Neural progenitor cell (in vitro differentiated cells): ENCODE data around the gene TRIM66. TPM values are rescaled to one million over a fixed set of nuclear protein-coding genes. Genes with fewer than 3 reads are reported as not detected.

Source experiments
- DNase-seq: peaks from one replicate; pipeline ENCODE4 v3.0.0-alpha.2; 2016; ENCODE audit warnings: low spot score
- H2AFZ ChIP-seq: fragments of 200-600 bp; sonication (generic); replicated peaks from 2 replicates; pipeline ENCODE4 v1.6.1; 2016; ENCODE audit warnings: antibody characterized with exemption
- H3F3A ChIP-seq: fragments of 200-600 bp; sonication (generic); 2 replicates; pipeline ENCODE4 v1.6.1; 2016; ENCODE audit warnings: antibody characterized with exemption, low read depth
- H3K27ac ChIP-seq: fragments of 200-600 bp; sonication (generic); 2 replicates; pipeline ENCODE4 v1.5.1; 2016; ENCODE audit warnings: mild to moderate bottlenecking
- H3K27me3 ChIP-seq: fragments of 200-600 bp; sonication (generic); 2 replicates; pipeline ENCODE4 v1.6.1; 2016; ENCODE audit warnings: mild to moderate bottlenecking, moderate library complexity
- H3K36me3 ChIP-seq: fragments of 200-600 bp; sonication (generic); 2 replicates; pipeline ENCODE4 v1.5.1; 2016
- H3K4me1 ChIP-seq: fragments of 200-600 bp; sonication (generic); 2 replicates; pipeline ENCODE4 v1.6.1; 2016; ENCODE audit warnings: mixed run types
- H3K4me2 ChIP-seq: fragments of 200-600 bp; sonication (generic); 2 replicates; pipeline ENCODE4 v1.6.1; 2016
- H3K4me3 ChIP-seq: fragments of 200-600 bp; sonication (generic); 2 replicates; pipeline ENCODE4 v1.5.1; 2016
- H3K79me2 ChIP-seq: fragments of 200-600 bp; sonication (generic); 2 replicates; pipeline ENCODE4 v1.6.1; 2016; ENCODE audit warnings: low read depth
- H3K9ac ChIP-seq: fragments of 200-600 bp; sonication (generic); 2 replicates; pipeline ENCODE4 v1.6.1; 2016
- H3K9me3 ChIP-seq: fragments of 200-600 bp; sonication (generic); 2 replicates; pipeline ENCODE4 v1.5.1; 2016; ENCODE audit warnings: low read depth
- H4K20me1 ChIP-seq: fragments of 200-600 bp; sonication (generic); 2 replicates; pipeline ENCODE4 v1.6.1; 2016; ENCODE audit warnings: low read depth
- H3K27ac Mint-ChIP-seq: 3 replicates; pipeline ENCODE4 v1.8.0; 2021; ENCODE audit warnings: mixed read lengths
- H3K27me3 Mint-ChIP-seq: 2 replicates; pipeline ENCODE4 v1.8.0; 2022; ENCODE audit warnings: low read depth, mild to moderate bottlenecking, inconsistent platforms, moderate library complexity, mixed read lengths; ENCODE audit not compliant: insufficient read depth
- H3K36me3 Mint-ChIP-seq: 3 replicates; pipeline ENCODE4 v1.8.0; 2021; ENCODE audit warnings: mixed read lengths
- H3K4me1 Mint-ChIP-seq: 3 replicates; pipeline ENCODE4 v1.8.0; 2021; ENCODE audit warnings: mixed read lengths
- H3K4me3 Mint-ChIP-seq: 3 replicates; pipeline ENCODE4 v1.8.0; 2021; ENCODE audit warnings: mild to moderate bottlenecking, moderate library complexity, mixed read lengths
- H3K9me3 Mint-ChIP-seq: 3 replicates; pipeline ENCODE4 v1.8.0; 2020; ENCODE audit warnings: mixed read lengths
- CTCF ChIP-seq: fragments of 200-600 bp; sonication (generic); IDR thresholded peaks from 2 replicates; pipeline ENCODE4 v1.5.1; 2017; ENCODE audit warnings: antibody characterized with exemption, mild to moderate bottlenecking
- EZH2 ChIP-seq: fragments of 200-600 bp; sonication (generic); IDR thresholded peaks from 2 replicates; pipeline ENCODE4 v1.6.1; 2017; ENCODE audit warnings: antibody characterized with exemption, mild to moderate bottlenecking, moderate library complexity
- EZH2phosphoT487 ChIP-seq: fragments of 200-600 bp; sonication (generic); IDR thresholded peaks from 2 replicates; pipeline ENCODE4 v1.6.1; 2017; ENCODE audit warnings: antibody characterized with exemption
- total RNA-seq: library from RNA; depleted of rRNA; stranded (reverse); fragments of >200 nt; gene quantifications from 2 replicates; pipeline ENCODE4 v1.2.3, GENCODE V29; 2015; ENCODE audit warnings: low replicate concordance

Gene TRIM66
- total RNA-seq, 1 donor from 2014 or later: 0.95 TPM

DNA sequence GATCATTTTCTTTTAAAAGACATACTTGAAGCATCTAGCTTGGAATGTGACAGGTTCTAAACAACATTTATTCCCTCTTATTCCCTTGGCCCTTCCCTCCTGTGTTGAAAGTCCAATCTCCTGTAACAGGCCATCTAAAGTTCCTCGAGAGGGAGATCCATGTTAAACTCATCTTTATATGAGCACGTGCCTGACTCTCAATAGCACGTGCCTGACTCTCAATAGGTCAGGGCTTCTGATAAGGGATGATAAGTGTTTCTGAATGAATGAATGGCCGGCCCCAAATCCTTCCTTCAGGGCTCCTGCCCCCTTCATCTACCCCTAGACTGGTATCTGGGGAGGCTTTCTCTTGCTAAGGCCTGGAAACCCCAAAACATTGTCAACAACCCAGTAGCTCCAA, 27.3 kb upstream of the TRIM66 start:
- Histone ChIP-seq H3K4me1 (no peaks in the 10 kb centered on the region), H4K20me1 (no peaks in the 10 kb centered on the region), H3K9me3 (no peaks in the 10 kb centered on the region), H3K4me3 (no peak overlapping the region), H3K27me3 (no peaks in the 10 kb centered on the region), H3K79me2 (no peaks in the 10 kb centered on the region), H3K36me3 (no peaks in the 10 kb centered on the region), H2AFZ (no peak overlapping the region), H3K4me2 (no peak overlapping the region), H3F3A (peaks cover 4% of the 10 kb centered on the region), H3K9ac (no peak overlapping the region), H3K27ac (peak overlapping the region; percentile 56)
- no peak for TF ChIP-seq EZH2
- TF ChIP-seq EZH2phosphoT487: no peak
- no peak for TF ChIP-seq CTCF
- no peaks in the 10 kb centered on the region for H3K9me3 Mint-ChIP-seq
- no peak for DNase-seq
- peaks cover 6% of the 10 kb centered on the region for H3K27me3 Mint-ChIP-seq
- peaks cover 38% of the 10 kb centered on the region for H3K36me3 Mint-ChIP-seq
- peaks cover 7% of the 10 kb centered on the region for H3K4me1 Mint-ChIP-seq
- H3K27ac Mint-ChIP-seq: no peak overlapping the region
- no peak overlapping the region for H3K4me3 Mint-ChIP-seq

GRCh38 chr11:8709002-8709672, 26.7 kb upstream of the TRIM66 start:
- H3K79me2 ChIP-seq: no peaks in the 10 kb centered on the region
- H3K4me1 ChIP-seq: no peaks in the 10 kb centered on the region
- TF ChIP-seq CTCF (no peak), EZH2 (no peak), EZH2phosphoT487 (no peak)
- H4K20me1 ChIP-seq: no peaks in the 10 kb centered on the region
- no peaks in the 10 kb centered on the region for H3K9me3 ChIP-seq
- no peak overlapping the region for H3K4me2 ChIP-seq
- no peak for DNase-seq
- no peak overlapping the region for H3K9ac ChIP-seq
- no peaks in the 10 kb centered on the region for H3K36me3 ChIP-seq
- H3K27ac ChIP-seq: peak overlapping the region; percentile 56
- H2AFZ ChIP-seq: no peak overlapping the region
- no peak overlapping the region for H3K4me3 ChIP-seq
- Mint-ChIP-seq H3K4me1 (peaks cover 7% of the 10 kb centered on the region), H3K27ac (peak overlapping the region; percentile 46), H3K36me3 (peaks cover 35% of the 10 kb centered on the region), H3K9me3 (no peaks in the 10 kb centered on the region), H3K27me3 (peaks cover 6% of the 10 kb centered on the region), H3K4me3 (no peak overlapping the region)
- H3F3A ChIP-seq: peaks cover 4% of the 10 kb centered on the region
- H3K27me3 ChIP-seq: no peaks in the 10 kb centered on the region

DNA sequence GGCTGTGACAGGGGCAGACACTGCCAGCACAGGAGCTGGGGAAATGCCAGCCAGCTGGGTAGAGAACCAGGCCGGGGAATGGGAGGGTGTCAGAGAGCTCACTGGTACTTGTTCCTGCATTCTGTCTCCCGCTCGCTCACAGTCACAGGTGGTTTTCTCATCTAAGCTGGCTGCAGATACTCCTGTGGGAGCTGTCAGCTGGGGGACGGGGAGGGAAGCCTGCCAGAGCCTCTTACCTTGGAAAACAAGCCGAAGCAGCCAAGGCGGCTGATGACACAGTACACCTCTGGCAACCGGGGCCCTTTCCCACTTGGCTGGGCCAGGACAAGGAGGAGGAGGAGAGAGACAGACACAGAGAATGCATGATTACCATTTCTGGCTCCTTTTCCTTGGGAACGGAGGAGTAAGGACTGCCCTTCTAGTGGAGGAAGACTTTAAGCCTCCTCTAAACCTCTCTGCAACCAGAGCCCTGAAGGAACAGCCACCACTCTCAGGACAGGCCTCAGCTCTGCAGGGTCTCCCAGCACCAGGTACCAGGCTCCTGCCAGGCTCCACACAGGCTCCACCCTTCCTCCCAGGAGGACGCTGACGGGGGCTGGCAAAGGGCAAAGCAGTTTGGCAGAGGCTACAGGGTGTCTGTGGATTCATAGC, 25.2 kb upstream of the TRIM66 start:
- TF ChIP-seq CTCF: no peak
- TF ChIP-seq EZH2: no peak
- TF ChIP-seq EZH2phosphoT487: no peak
- Histone ChIP-seq H3K4me1 (no peaks in the 10 kb centered on the region), H4K20me1 (no peaks in the 10 kb centered on the region), H2AFZ (no peak overlapping the region), H3K4me2 (no peak overlapping the region), H3K36me3 (no peaks in the 10 kb centered on the region), H3K79me2 (no peaks in the 10 kb centered on the region), H3K9ac (no peak overlapping the region), H3K4me3 (no peak overlapping the region), H3K27ac (no peak overlapping the region), H3F3A (peaks cover 4% of the 10 kb centered on the region), H3K27me3 (no peaks in the 10 kb centered on the region), H3K9me3 (no peaks in the 10 kb centered on the region)
- Mint-ChIP-seq H3K27ac (no peak overlapping the region), H3K9me3 (no peaks in the 10 kb centered on the region), H3K36me3 (peaks cover 31% of the 10 kb centered on the region), H3K4me1 (peaks cover 7% of the 10 kb centered on the region), H3K4me3 (no peak overlapping the region), H3K27me3 (peaks cover 6% of the 10 kb centered on the region)
- no peak for DNase-seq
